Measurements from ENCODE around the gene C3orf49.

C3orf49 gene

DNA sequence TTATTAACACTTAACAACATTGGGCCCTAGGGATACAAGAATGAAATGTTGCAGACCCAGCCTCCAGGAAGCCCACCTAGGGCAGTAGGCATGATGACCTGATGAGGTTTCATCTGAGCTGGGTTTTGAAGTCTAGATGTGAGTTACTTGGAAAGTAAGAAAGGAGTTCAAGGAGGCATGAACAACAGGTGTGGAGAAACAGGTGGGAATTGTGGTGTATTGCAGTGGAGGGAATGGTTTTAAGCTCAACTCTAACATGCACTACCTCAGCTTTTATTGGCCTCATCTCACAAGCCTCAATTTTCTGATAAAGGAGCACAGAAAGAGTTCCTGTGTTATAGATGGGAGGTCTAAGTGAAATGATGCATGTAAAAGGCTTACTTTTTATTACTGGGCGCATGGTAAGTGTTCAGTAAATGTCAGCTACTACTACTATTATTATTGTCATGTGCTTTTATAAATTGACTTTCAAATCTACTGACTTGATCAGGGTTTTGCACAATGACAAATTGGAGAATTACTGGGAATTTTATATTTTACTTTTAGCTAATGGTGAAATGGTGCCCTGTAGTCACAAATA is 73.8 kb downstream of the C3orf49 start:
- peaks cover 3% of the 10 kb centered on the region for H3K4me1 ChIP-seq (ENCODE audit: control insufficient read depth, low read depth, low read length)
- H3K79me1 ChIP-seq (ENCODE audit: low read length), result peaks cover 6% of the 10 kb centered on the region
- peaks cover 6% of the 10 kb centered on the region for H3K79me2 ChIP-seq (ENCODE audit: control insufficient read depth, insufficient read depth, low read length)
- no peaks in the 10 kb centered on the region for H3K27me3 ChIP-seq (ENCODE audit: insufficient read depth, low read length, poor library complexity)
- H3K4me2 ChIP-seq (ENCODE audit: low read length), result no peak overlapping the region
- no peak overlapping the region for H2BK5ac ChIP-seq (ENCODE audit: low read length)
- no peak overlapping the region for H4K5ac ChIP-seq (ENCODE audit: low read length)
- H3K4ac ChIP-seq (ENCODE audit: low read depth, low read length), result no peak overlapping the region
- H2BK15ac ChIP-seq (replicated peaks; ENCODE audit: low read depth), result no peak overlapping the region
- peaks cover 1% of the 10 kb centered on the region for H3K36me3 ChIP-seq (ENCODE audit: control insufficient read depth, insufficient read depth, low read length)
- no peak overlapping the region for H4K8ac ChIP-seq (ENCODE audit: low read depth, low read length)
- H2AK5ac ChIP-seq (ENCODE audit: low read length), result no peak overlapping the region
- H2BK120ac ChIP-seq (ENCODE audit: low read depth, low read length), result no peak overlapping the region
- no peak overlapping the region for H3K23ac ChIP-seq (ENCODE audit: low read length)
- WGBS (ENCODE audit: extremely low coverage, insufficient coverage, low lambda C conversion rate), result no CpG with 5 or more reads among the region's 1 CpG
- no peak overlapping the region for H3K9ac ChIP-seq (ENCODE audit: low read length)
- H3K56ac ChIP-seq (ENCODE audit: low read length), result no peak overlapping the region
- H3K4me3 ChIP-seq (ENCODE audit: low read length), result no peak overlapping the region
- DNase-seq, result no peak
- no peak overlapping the region for H3K18ac ChIP-seq (ENCODE audit: low read length)
- H3K27ac ChIP-seq (ENCODE audit: low read depth, low read length), result no peak overlapping the region

DNA sequence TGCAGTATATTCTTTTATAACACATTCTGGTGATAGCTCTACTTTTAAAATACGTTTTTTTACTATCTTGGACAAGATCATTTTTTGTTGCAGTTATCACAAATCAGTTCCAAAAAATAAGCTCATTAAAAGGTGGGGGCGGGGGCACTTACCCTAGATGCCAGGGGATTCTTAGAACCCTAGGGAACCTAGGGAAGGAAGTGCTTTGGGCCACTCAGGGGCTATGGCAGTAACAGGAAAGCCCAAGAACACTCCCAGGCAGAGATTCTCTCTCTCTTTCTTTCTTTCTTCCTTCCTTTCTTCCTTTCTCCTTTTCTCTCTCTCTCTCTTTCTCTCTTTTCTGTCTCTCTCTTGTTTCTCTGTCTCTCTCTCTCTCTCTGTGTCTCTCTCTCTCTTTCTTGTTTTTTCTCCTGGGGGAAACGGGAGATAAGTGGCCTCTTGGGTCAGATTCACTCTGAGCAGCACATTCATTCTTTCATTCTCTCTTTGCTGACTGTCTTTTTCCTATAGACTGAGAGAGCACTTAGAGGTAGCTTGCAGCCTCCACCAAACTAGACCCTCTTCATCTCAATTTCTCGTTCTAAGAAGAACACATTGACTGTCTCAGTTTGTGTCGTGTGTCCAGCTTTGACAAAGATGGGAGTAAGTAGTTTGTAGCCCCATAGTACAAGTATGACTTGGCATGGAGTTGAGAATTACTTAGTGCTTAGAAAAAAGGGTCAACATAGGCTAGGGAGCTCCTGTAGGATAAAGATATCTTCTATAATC is 76.5 kb downstream of the C3orf49 start:
- H3K36me3 ChIP-seq (ENCODE audit: control insufficient read depth, insufficient read depth, low read length), result peaks cover 1% of the 10 kb centered on the region
- H4K8ac ChIP-seq (ENCODE audit: low read depth, low read length), result no peak overlapping the region
- no CpG with 5 or more reads among the region's 5 CpGs for WGBS (ENCODE audit: extremely low coverage, insufficient coverage, low lambda C conversion rate)

DNA sequence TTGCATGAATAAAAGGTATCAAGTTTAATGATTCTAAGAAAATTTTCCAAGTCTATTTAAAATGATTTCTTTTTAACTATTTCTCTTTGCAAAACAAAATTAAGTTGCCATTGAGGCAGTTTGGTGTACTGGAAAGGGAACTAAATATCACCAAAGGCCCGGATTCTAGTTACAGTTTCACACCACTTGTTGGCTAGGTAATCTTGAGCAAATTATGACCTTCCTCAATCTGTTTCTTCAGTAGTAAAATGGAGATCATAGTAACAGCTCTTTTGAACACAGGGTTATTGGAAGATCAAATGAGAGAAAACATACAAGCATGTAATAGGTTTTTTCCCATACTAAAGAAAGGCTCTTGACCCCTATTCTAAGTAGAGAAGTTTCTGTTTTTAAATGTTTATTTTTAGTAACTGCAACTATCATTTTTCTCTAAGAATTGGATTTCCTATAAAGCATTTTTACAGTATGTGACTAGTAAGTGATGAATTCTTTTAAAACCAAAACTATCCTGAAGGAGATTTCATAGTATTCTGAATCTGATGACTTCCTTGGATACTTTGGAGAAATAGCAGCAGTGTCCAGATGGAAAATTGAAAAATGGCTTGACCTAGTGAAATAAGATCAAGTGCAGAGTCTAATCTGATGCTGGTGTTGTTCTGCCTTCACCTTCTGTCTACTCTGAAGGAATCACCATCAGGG is 77.4 kb downstream of the C3orf49 start:
- no peak overlapping the region for H3K27ac ChIP-seq (ENCODE audit: low read depth, low read length)
- no peak overlapping the region for H3K56ac ChIP-seq (ENCODE audit: low read length)
- no peak for DNase-seq
- H3K18ac ChIP-seq (ENCODE audit: low read length), result no peak overlapping the region
- H2BK120ac ChIP-seq (ENCODE audit: low read depth, low read length), result no peak overlapping the region
- H3K27me3 ChIP-seq (ENCODE audit: insufficient read depth, low read length, poor library complexity), result no peaks in the 10 kb centered on the region
- H2AK5ac ChIP-seq (ENCODE audit: low read length), result no peak overlapping the region
- H3K79me1 ChIP-seq (ENCODE audit: low read length), result peaks cover 6% of the 10 kb centered on the region
- WGBS (ENCODE audit: extremely low coverage, insufficient coverage, low lambda C conversion rate), result no CpG with 5 or more reads among the region's 1 CpG
- no peak overlapping the region for H3K4me3 ChIP-seq (ENCODE audit: low read length)
- peaks cover 3% of the 10 kb centered on the region for H3K4me1 ChIP-seq (ENCODE audit: control insufficient read depth, low read depth, low read length)
- H3K9ac ChIP-seq (ENCODE audit: low read length), result no peak overlapping the region
- H2BK15ac ChIP-seq (replicated peaks; ENCODE audit: low read depth), result no peak overlapping the region
- no peak overlapping the region for H3K23ac ChIP-seq (ENCODE audit: low read length)
- H4K8ac ChIP-seq (ENCODE audit: low read depth, low read length), result no peak overlapping the region
- peaks cover 1% of the 10 kb centered on the region for H3K36me3 ChIP-seq (ENCODE audit: control insufficient read depth, insufficient read depth, low read length)
- no peak overlapping the region for H4K5ac ChIP-seq (ENCODE audit: low read length)
- no peak overlapping the region for H3K4ac ChIP-seq (ENCODE audit: low read depth, low read length)
- peaks cover 4% of the 10 kb centered on the region for H3K79me2 ChIP-seq (ENCODE audit: control insufficient read depth, insufficient read depth, low read length)
- H3K4me2 ChIP-seq (ENCODE audit: low read length), result no peak overlapping the region
- H2BK5ac ChIP-seq (ENCODE audit: low read length), result no peak overlapping the region

More for the DNA sequence above, 76.5 kb downstream of the C3orf49 start:
- Histone ChIP-seq H3K79me1 (ENCODE audit: low read length) (peaks cover 6% of the 10 kb centered on the region), H4K5ac (ENCODE audit: low read length) (no peak overlapping the region), H3K27ac (ENCODE audit: low read depth, low read length) (no peak overlapping the region), H3K4me1 (ENCODE audit: control insufficient read depth, low read depth, low read length) (peaks cover 3% of the 10 kb centered on the region), H3K18ac (ENCODE audit: low read length) (no peak overlapping the region), H3K4me2 (ENCODE audit: low read length) (no peak overlapping the region), H2BK5ac (ENCODE audit: low read length) (no peak overlapping the region), H3K79me2 (ENCODE audit: control insufficient read depth, insufficient read depth, low read length) (peaks cover 4% of the 10 kb centered on the region), H2BK120ac (ENCODE audit: low read depth, low read length) (no peak overlapping the region), H3K27me3 (ENCODE audit: insufficient read depth, low read length, poor library complexity) (no peaks in the 10 kb centered on the region), H2AK5ac (ENCODE audit: low read length) (no peak overlapping the region), H2BK15ac (replicated peaks; ENCODE audit: low read depth) (no peak overlapping the region), H3K23ac (ENCODE audit: low read length) (no peak overlapping the region), H3K56ac (ENCODE audit: low read length) (no peak overlapping the region), H3K9ac (ENCODE audit: low read length) (no peak overlapping the region), H3K4ac (ENCODE audit: low read depth, low read length) (no peak overlapping the region), H3K4me3 (ENCODE audit: low read length) (no peak overlapping the region)
- no peak for DNase-seq
